ENCODE data around the gene TTC7B.

DNA sequence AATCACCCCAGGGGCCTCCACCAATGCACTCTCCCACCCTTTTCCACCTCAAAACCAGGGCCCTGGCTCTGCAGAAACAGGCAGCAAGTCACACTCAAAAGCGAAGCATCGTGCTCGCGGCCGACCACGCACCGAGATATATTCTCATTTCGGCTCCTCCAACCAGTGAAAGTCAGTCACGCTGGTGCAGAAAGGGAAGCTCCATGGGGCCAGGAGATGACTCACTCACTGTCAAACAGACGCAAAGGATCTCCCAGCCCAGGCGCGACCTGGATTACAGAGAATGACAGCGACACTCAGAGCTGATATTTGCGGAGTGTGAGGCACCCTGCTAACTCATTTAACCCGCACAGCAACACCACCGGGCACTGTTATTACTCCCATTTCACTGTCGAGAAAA lies 245.8 kb downstream of the TTC7B start:
- TF ChIP-seq EZH2 (IDR thresholded peaks at IDR 0.05; ENCODE audit: low read depth, unreplicated experiment) (no peak), POLR2AphosphoS5 (IDR thresholded peaks at IDR 0.05; ENCODE audit: low read depth) (no peak), CTCF (conservative IDR thresholded peaks at IDR 0.05; ENCODE audit: low read depth in 2 of 2) (no peak), NANOG (IDR thresholded peaks at IDR 0.05; ENCODE audit: borderline replicate concordance) (no peak), EZH2phosphoT487 (IDR thresholded peaks at IDR 0.05; ENCODE audit: unreplicated experiment) (no peak), REST (IDR thresholded peaks at IDR 0.05; ENCODE audit: unreplicated experiment) (no peak), JUNB (IDR thresholded peaks at IDR 0.05; ENCODE audit: unreplicated experiment) (no peak)

Data from GM23338 (cell line).